22Rv1 (cell line): ENCODE measurements around the gene PPP4R4.

Experiments used
- ZFX ChIP-seq: fragments of 450-650 bp; IDR thresholded peaks from 2 replicates; pipeline ENCODE4 v1.6.1; 2017; ENCODE audit warnings: antibody characterized with exemption, borderline replicate concordance
- TF ChIP-seq, protein P1 (sequence below): fragments of 450-650 bp; IDR thresholded peaks from 2 replicates; pipeline ENCODE4 v1.5.1; 2017; ENCODE audit warnings: mild to moderate bottlenecking

DNA sequence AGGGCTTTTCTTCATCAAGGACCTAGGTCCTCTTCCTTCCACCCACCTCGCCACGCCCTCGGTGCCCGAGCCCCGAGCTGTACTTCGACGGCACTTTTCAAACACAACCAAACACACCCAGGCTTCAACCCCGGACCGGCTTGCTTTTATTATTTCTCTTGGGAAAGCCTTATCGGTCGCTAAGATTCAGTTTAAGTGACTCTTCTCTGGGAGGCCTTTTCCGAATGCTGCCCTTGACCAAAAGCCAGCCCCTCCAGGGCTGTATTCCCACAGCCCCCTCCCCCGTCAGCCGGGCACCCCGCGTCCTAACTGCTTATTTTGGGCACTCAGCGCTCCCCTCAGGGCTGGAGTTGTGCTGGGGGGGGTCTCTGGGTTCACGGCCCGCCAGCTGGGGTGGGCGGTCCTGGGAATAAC lies 644 bp upstream of the PPP4R4 start:
- TF ChIP-seq, protein P1, sequence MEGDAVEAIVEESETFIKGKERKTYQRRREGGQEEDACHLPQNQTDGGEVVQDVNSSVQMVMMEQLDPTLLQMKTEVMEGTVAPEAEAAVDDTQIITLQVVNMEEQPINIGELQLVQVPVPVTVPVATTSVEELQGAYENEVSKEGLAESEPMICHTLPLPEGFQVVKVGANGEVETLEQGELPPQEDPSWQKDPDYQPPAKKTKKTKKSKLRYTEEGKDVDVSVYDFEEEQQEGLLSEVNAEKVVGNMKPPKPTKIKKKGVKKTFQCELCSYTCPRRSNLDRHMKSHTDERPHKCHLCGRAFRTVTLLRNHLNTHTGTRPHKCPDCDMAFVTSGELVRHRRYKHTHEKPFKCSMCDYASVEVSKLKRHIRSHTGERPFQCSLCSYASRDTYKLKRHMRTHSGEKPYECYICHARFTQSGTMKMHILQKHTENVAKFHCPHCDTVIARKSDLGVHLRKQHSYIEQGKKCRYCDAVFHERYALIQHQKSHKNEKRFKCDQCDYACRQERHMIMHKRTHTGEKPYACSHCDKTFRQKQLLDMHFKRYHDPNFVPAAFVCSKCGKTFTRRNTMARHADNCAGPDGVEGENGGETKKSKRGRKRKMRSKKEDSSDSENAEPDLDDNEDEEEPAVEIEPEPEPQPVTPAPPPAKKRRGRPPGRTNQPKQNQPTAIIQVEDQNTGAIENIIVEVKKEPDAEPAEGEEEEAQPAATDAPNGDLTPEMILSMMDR = no peak
- no peak for TF ChIP-seq ZFX
